Motor neuron (in vitro differentiated cells): ENCODE data around the gene CSTPP1. TPM values are rescaled to one million over a fixed set of nuclear protein-coding genes. Genes with fewer than 3 reads are reported as not detected.

ENCODE experiments used
- ATAC-seq, 8 experiments: fragments of 200-7000 bp; cut with Tn5 transposase; replicated peaks in 6 of 8; 2 replicates each; pipeline ENCODE4 v1.8.0; 2021; ENCODE audit warnings: mild to moderate bottlenecking in 8 of 8, moderate library complexity in 8 of 8
- H3K27ac ChIP-seq, 2 donors: fragments of 250-450 bp; sonication (Bioruptor Pico); 2 replicates each; pipeline ENCODE4 v1.9.0; 2021; ENCODE audit warnings: antibody characterized with exemption in 2 of 2, mild to moderate bottlenecking in 2 of 2, moderate library complexity in 1 of 2
- H3K4me1 ChIP-seq, 2 donors: fragments of 250-450 bp; sonication (Bioruptor Pico); replicated peaks in 1 of 2; 2 replicates each; pipeline ENCODE4 v1.6.1; 2021; ENCODE audit warnings: antibody characterized with exemption in 2 of 2, mild to moderate bottlenecking in 2 of 2, moderate library complexity in 1 of 2
- H3K4me3 ChIP-seq, 5 donors: fragments of 250-450 bp; sonication (Bioruptor Pico); 2 replicates each; pipeline ENCODE4 v1.9.0; 2021; ENCODE audit warnings: antibody characterized with exemption in 5 of 5, mild to moderate bottlenecking in 5 of 5, moderate library complexity in 4 of 5
- WGBS, 10 experiments: fragments of 450-650 bp; shearing (Covaris generic); methylation state at CpG; one replicate each; pipeline ENCODE4 v1.0.0; 2022; 5-methylcytosine and 5-hydroxymethylcytosine counted together
- in situ Hi-C, 9 experiments: fragments of 400-800 bp; cut with MboI; loops; one replicate each; pipeline ENCODE4 v1.15.0; 2021; ENCODE audit warnings: low sequenced_read_pairs in 9 of 9, low pct_unique_long_range_greater_than_20kb in 2 of 9; ENCODE audit not compliant: unreplicated experiment in 9 of 9
- total RNA-seq, 8 experiments: library from RNA; unstranded; fragments of 300-600 nt; gene quantifications; 2 replicates each; pipeline versions ENCODE4 v1.2.3 to v1.2.4, GENCODE V29; 2022

CSTPP1 gene
- total RNA-seq, 8 experiments from 2014 or later: 13.2 to 65.9 (median 31.3) TPM

DNA sequence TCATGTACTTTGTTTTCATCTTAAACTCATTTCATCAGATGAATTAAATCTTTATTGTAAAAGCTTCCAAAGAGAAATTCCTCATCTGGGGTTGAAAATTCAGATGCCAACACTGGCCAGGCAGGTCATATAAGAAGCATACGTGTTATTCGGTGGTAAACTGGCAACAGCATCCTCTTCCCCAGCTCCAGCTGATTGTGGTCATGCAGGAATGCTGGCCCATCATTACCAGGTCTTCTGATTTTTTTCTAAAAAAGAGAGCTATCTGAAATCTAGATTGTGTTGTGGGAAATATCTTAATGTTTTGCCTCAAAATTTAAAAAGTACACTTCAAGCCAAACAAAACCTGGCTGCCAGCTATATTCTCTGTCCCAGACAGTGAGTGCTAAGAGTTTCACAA lies 186.5 kb downstream of the CSTPP1 start:
- no peak for ATAC-seq
- whole genome bisulfite sequencing, 10 experiments: 30 to 100% (median 71%) methylated on average over 2 of the region's 2 CpGs; no CpG with 5 or more reads in 3 of the 10 experiments
- in situ Hi-C loops: loop anchor here in 1 of 9 experiments (25.0 kb wide), 1 partner anchor 161 kb away; no protein-coding TSS in a partner anchor
- H3K4me3 ChIP-seq: no peak overlapping the region
- no peak overlapping the region for H3K27ac ChIP-seq
- H3K4me1 ChIP-seq: peaks cover 0 to 7% of the 10 kb centered on the region in 2 donors

DNA sequence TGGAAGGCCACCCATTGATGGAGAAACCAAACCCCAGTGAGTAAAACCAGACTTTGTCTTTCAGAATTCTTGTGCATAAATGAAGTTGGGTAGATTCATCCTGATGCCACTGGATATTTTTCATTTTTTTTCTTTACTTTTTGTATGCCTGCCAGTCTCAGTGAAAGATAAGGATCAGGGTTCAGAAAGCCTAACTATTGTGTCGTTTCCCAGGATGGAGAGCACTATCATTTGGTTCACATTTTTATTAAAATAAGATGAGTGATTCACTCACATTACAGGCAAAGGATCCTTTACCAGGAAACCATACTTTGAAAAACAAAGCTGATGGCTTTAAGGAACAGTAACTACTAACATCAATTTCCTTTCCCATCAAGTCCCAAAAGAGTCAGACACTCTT lies 188.1 kb downstream of the CSTPP1 start:
- 60 to 100% (median 87%) methylated on average over 1 of the region's 1 CpG; no CpG with 5 or more reads in 2 of the 10 experiments for WGBS, 10 experiments
- in situ Hi-C loops: loop anchor here in 1 of 9 experiments (25.0 kb wide), 2 partner anchors 87 to 162 kb away; no protein-coding TSS in a partner anchor
- Histone ChIP-seq H3K4me1 (no peaks in the 10 kb centered on the region), H3K4me3 (no peak overlapping the region), H3K27ac (no peak overlapping the region)
- ATAC-seq: no peak

DNA sequence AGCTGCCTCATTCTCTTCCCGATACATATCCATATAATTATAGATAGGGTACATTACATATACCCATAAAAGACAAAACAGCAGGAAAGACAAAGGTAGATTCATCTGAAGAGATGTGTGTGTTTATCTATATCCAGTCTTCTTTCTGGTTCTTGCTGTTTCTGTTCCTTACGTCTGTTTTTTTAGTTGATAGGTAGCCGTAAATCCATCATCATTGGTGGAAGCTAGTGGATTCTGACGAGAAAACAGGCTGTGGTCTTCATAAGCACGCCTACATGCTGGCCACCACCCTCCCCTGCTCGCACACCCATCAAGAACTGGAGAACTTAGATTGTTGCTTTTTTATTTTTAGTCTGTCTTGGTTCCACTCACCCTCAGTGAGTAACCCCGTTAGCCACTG lies 188.5 kb downstream of the CSTPP1 start:
- in situ Hi-C loops: loop anchor here in 1 of 9 experiments (25.0 kb wide), 1 partner anchor 88 kb away; no protein-coding TSS in a partner anchor
- no peak overlapping the region for H3K4me3 ChIP-seq
- no peak for ATAC-seq
- WGBS, 10 experiments: 79 to 100% (median 87%) methylated on average over 1 to 7 of the region's 7 CpGs
- H3K27ac ChIP-seq: no peak overlapping the region
- H3K4me1 ChIP-seq: no peaks in the 10 kb centered on the region

DNA sequence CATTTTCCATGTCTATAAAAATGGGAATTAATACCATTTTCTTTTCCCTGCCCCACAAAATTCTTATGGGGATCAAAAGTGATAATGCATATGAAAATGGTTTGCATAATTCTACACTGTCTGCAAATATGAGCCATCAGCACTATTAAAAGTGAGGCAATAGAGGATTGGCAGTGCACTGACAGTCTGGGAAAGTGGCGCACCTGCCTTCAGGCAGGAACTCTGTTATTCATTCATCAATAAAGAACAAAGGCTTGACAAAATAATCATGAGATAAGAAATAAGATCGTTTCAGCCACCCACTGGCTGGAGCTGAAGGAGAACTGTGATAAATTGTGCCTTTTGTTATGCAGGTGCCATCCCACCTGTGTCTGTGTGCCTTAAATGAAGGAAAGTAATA lies 190.7 kb downstream of the CSTPP1 start:
- Histone ChIP-seq H3K4me3 (no peak overlapping the region), H3K4me1 (peaks cover 4 to 7% of the 10 kb centered on the region in 2 donors), H3K27ac (no peak overlapping the region)
- WGBS, 10 experiments: 25 to 100% (median 69%) methylated on average over 1 to 2 of the region's 2 CpGs
- no peak for ATAC-seq
- in situ Hi-C loops: loop anchor here in 1 of 9 experiments (25.0 kb wide), 1 partner anchor 90 kb away; no protein-coding TSS in a partner anchor

DNA sequence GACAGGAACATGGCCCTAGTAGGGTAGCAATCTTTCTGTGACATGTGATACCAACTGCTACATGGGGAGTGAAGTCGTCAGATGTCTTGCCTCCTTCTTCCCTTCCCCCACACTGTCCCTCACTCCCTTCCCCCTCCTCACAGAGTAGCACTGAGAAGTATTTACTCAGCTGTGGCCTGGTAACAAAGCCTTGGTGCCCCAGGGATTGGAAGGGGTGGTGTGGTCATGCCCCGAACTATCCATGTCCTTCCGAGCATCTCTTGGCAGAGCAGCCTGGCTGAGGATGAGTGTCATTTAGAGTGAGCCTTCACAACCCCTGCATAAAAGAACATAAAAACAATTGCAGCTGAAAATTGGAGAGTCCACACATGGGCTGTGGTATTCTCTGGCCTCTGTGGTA lies 194.0 kb downstream of the CSTPP1 start:
- in situ Hi-C loops: loop anchor here in 1 of 9 experiments (25.0 kb wide), 1 partner anchor 93 kb away; no protein-coding TSS in a partner anchor
- Histone ChIP-seq H3K4me3 (no peak overlapping the region), H3K4me1 (peaks cover 4 to 7% of the 10 kb centered on the region in 2 donors), H3K27ac (no peak overlapping the region)
- WGBS, 10 experiments: 0 to 85% (median 33%) methylated on average over 1 to 2 of the region's 3 CpGs; no CpG with 5 or more reads in 6 of the 10 experiments
- peak in 5 of 8 experiments; percentile 53 to 89 (median 74) for ATAC-seq

DNA sequence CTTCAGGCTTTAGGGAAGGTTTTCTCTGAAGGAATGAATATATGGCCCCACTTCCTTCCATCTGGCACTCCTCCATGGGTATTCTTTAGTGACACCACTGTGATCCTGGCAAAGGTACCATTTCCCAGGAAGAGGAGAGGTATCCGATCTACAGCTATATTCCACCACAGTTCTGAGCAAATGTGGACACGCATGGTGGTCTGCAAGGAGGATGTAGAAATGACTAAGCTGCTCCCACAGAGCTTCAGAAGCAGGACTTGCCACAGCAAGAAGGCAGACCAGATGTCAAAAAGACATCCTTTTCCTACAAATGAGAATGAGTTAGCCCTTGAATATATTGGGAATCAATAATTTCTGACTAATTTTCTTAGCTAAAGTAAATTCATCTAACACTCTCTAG lies 194.6 kb downstream of the CSTPP1 start:
- no peak overlapping the region for H3K27ac ChIP-seq
- WGBS, 10 experiments: 88 to 100% (median 100%) methylated on average over 1 to 2 of the region's 2 CpGs; no CpG with 5 or more reads in 5 of the 10 experiments
- H3K4me3 ChIP-seq: no peak overlapping the region
- ATAC-seq: no peak
- peaks cover 4 to 7% of the 10 kb centered on the region in 2 donors for H3K4me1 ChIP-seq
- in situ Hi-C loops: loop anchor here in 1 of 9 experiments (25.0 kb wide), 1 partner anchor 94 kb away; no protein-coding TSS in a partner anchor

DNA sequence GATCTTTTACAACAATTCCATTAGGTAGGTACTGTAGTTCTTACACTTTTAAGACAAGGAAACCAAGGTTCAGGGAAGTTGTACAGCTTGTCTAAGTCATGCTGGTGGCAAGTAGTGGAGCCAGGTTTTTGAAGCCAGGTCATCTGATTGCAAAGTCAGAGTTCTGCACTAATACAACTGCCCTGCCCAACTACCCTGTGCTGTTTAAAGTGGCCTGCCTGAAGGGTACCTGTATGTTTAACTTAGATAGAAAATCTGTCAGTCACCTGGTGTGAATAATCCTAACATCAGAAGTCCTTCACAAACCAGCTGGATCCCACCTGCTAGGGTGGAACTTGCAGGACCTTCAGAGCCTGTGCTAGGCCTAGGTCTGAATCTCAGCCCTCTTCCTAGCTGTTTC lies 195.9 kb downstream of the CSTPP1 start:
- no peak for ATAC-seq
- in situ Hi-C loops: loop anchor here in 1 of 9 experiments (25.0 kb wide), 1 partner anchor 95 kb away; no protein-coding TSS in a partner anchor
- no peak overlapping the region for H3K4me3 ChIP-seq
- H3K4me1 ChIP-seq: peaks cover 4 to 7% of the 10 kb centered on the region in 2 donors
- no peak overlapping the region for H3K27ac ChIP-seq

DNA sequence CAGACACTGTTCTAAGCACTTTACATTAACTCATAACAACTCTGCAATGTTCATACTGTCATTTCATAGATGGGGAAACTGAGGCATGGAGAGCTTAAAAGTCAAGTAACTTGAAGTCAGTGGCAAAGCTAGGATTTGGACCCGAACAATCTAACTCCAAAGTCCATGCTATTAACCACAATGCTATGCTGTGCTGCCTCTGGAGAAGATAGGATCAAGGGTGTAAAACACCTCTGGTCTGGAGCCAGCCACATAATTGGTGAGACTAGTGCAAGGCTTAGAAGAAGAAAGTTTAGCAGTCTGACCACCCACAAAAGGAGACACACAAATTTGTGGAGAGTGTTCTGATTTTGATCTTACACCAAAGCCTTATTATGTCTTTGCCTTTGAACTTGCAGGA lies 196.4 kb downstream of the CSTPP1 start:
- H3K4me1 ChIP-seq: peaks cover 4 to 7% of the 10 kb centered on the region in 2 donors
- in situ Hi-C loops: loop anchor here in 1 of 9 experiments (25.0 kb wide), 1 partner anchor 96 kb away; no protein-coding TSS in a partner anchor
- no peak for ATAC-seq
- WGBS, 10 experiments: 80 to 100% (median 88%) methylated on average over 1 of the region's 1 CpG; no CpG with 5 or more reads in 3 of the 10 experiments
- no peak overlapping the region for H3K4me3 ChIP-seq
- no peak overlapping the region for H3K27ac ChIP-seq

DNA sequence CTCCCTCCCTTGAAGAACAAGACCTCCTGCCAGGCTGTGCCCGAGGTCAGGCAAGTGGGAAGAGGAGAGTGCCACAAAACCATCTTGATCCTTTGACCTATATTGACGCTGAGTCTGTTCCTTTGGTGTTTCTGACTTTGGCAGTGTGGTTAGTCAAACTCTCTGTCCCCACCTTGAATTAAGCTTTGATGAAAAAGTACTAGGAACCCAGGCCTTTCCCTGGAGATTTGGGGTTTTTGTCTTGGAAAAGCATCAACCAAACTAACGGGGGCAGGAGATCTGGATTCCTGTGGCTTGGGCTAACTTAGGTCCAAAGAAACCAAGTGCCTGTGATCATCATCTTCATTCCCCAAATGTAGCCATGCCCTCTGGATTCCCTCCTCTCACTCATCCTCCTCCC lies 199.8 kb downstream of the CSTPP1 start:
- in situ Hi-C loops: loop anchor here in 1 of 9 experiments (25.0 kb wide), 1 partner anchor 99 kb away; no protein-coding TSS in a partner anchor
- WGBS, 10 experiments: 50 to 100% (median 92%) methylated on average over 1 to 3 of the region's 3 CpGs; no CpG with 5 or more reads in 5 of the 10 experiments
- ATAC-seq: no peak
- no peaks in the 10 kb centered on the region for H3K4me1 ChIP-seq
- H3K27ac ChIP-seq: no peak overlapping the region
- H3K4me3 ChIP-seq: no peak overlapping the region

DNA sequence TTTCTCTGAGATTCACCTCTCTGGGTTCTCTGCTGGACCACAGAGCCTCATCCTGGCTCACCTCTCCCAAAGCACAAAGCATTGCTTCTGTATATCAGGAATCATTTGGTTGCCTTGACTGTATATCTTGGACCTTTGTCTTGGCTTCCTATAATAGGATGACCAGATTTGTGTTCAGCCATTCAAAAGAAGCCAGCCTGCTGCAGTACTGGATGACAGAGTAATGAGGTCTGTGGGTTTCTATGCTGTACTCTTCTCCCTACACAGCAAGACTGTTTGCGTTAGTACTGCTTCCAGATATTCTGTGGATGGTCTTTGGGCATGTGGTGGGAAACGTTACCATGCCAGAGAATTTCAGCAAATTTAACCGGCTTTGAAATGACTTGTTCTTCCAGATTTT lies 200.4 kb downstream of the CSTPP1 start:
- in situ Hi-C loops: loop anchor here in 1 of 9 experiments (25.0 kb wide), 1 partner anchor 100 kb away; no protein-coding TSS in a partner anchor
- Histone ChIP-seq H3K27ac (no peak overlapping the region), H3K4me1 (no peaks in the 10 kb centered on the region), H3K4me3 (no peak overlapping the region)
- WGBS, 10 experiments: 20 to 100% (median 89%) methylated on average over 1 to 3 of the region's 3 CpGs; no CpG with 5 or more reads in 3 of the 10 experiments
- no peak for ATAC-seq

DNA sequence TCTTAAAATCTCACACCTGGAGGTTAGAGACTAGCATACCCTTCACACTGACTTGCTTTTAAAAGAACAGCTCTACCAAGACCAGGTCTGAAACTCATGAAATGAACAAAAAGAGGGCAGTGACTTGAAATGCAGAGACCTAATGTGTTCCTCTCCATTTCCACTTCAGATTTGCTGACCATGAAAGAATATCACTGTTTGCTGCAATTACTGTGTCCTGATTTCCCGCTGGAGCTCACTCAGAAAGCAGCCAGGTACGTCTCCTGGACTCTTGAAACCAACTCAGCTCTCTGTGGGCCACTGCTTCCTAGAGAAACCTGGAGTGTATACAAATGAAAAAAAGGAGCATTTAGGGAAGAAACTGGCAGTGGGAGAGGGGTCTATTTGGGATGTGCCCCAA lies 200.9 kb downstream of the CSTPP1 start:
- in situ Hi-C loops: loop anchor here in 1 of 9 experiments (25.0 kb wide), 1 partner anchor 100 kb away; no protein-coding TSS in a partner anchor
- H3K4me1 ChIP-seq: no peaks in the 10 kb centered on the region
- no peak overlapping the region for H3K27ac ChIP-seq
- H3K4me3 ChIP-seq: no peak overlapping the region
- ATAC-seq: no peak
- WGBS, 10 experiments: 92 to 100% (median 96%) methylated on average over 1 to 2 of the region's 2 CpGs; no CpG with 5 or more reads in 6 of the 10 experiments

DNA sequence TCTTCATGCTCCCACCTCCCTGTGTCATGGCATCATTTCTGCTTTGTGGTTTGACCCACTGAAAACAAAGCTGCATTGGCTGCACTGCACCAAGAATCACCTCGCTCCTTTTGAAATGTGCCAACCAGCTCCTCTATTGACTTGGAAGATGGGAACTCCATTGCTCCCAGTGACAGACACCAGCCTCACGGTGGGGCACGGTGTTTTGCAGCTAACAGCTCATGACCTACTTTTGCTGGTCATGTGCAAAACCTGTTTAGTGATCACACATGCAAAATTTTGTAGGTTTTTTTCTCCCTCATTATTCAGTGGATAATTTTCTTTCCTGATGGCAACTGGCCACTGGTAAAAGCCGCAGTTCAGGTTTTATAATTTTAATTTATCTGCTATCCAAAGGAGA lies 203.3 kb downstream of the CSTPP1 start:
- no peak overlapping the region for H3K27ac ChIP-seq
- in situ Hi-C loops: loop anchor here in 1 of 9 experiments (25.0 kb wide), 1 partner anchor 103 kb away; no protein-coding TSS in a partner anchor
- ATAC-seq: no peak
- no peaks in the 10 kb centered on the region for H3K4me1 ChIP-seq
- 26 to 100% (median 88%) methylated on average over 1 to 4 of the region's 4 CpGs for WGBS, 10 experiments
- no peak overlapping the region for H3K4me3 ChIP-seq

DNA sequence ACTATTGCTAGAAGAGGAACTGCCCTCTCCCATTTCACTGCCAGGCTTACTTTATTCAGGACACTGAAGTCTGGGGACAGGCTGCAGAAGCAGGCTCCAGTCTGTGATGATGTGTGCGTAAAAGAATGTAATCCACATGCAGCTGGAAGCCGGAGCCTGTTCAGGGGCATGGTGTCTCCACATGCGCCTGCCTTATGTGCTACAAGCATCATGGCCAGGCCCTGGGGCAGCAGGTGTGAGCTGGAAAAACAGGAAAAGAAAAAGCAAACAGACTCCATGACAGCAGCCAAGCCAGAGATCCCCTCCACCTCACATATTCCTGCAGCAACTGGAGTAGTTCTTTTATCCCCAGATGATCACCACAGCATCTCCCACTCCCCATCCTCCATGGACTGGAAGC lies 206.8 kb downstream of the CSTPP1 start:
- ATAC-seq: peak; percentile 25 to 98 (median 86)
- WGBS, 10 experiments: 0 to 94% (median 57%) methylated on average over 1 to 3 of the region's 3 CpGs; no CpG with 5 or more reads in 5 of the 10 experiments
- no peak overlapping the region for H3K4me3 ChIP-seq
- in situ Hi-C loops: loop anchor here in 1 of 9 experiments (25.0 kb wide), 1 partner anchor 106 kb away; no protein-coding TSS in a partner anchor
- no peak overlapping the region for H3K27ac ChIP-seq
- H3K4me1 ChIP-seq: no peaks in the 10 kb centered on the region
